Breast epithelium (tissue), 4 donors: ENCODE results near the gene ZNF503. TPM values are rescaled to one million over a fixed set of nuclear protein-coding genes. Genes with fewer than 3 reads are reported as not detected.
A peak's percentile ranks its signal among the peaks of the same experiment; 100 is the strongest.

Experiments used
- DNase-seq, 2 donors: peaks; one replicate each; pipeline ENCODE4 v3.0.0-alpha.2; 2019; ENCODE audit warnings: low spot score in 2 of 2
- H3K27ac ChIP-seq, 2 donors: fragments of 200-600 bp; sonication (generic) in 1 of 2; one replicate each; pipeline ENCODE4 v1.5.1; 2016 to 2019; ENCODE audit warnings: mild to moderate bottlenecking in 1 of 2
- H3K27me3 ChIP-seq, 2 donors: fragments of 200-600 bp; sonication (generic) in 1 of 2; one replicate each; pipeline versions ENCODE4 v1.5.1 to v1.6.0; 2017 to 2019; ENCODE audit warnings: control low read depth in 1 of 2, mild to moderate bottlenecking in 1 of 2
- H3K36me3 ChIP-seq: fragments of 200-600 bp; one replicate; pipeline ENCODE4 v1.5.1; 2019
- H3K4me1 ChIP-seq, 2 donors: fragments of 200-600 bp; sonication (generic); one replicate each; pipeline ENCODE4 v1.5.1; 2016 to 2019; ENCODE audit warnings: control low read depth in 1 of 2
- H3K4me3 ChIP-seq, 3 donors: fragments of 200-600 bp; sonication (generic); 1 replicate in 2 of 3; 2 replicates in 1 of 3; pipeline ENCODE4 v1.5.1; 2016 to 2019; ENCODE audit warnings: mild to moderate bottlenecking in 3 of 3, moderate library complexity in 2 of 3
- H3K9me3 ChIP-seq, 2 donors: fragments of 200-600 bp; sonication (generic) in 1 of 2; one replicate each; pipeline ENCODE4 v1.5.1; 2016 to 2019; ENCODE audit warnings: control low read depth in 1 of 2
- POLR2A ChIP-seq: fragments of 450-650 bp; IDR thresholded peaks from one replicate; pipeline ENCODE4 v1.6.1; 2016; ENCODE audit warnings: antibody characterized with exemption, mild to moderate bottlenecking, moderate library complexity
- POLR2AphosphoS5 ChIP-seq, 3 donors: sonication (generic); formaldehyde crosslinking; IDR thresholded peaks; one replicate each; pipeline ENCODE4 v1.6.1; 2017; ENCODE audit warnings: antibody characterized with exemption in 3 of 3
- intact Hi-C: fragments of 100-400 bp; cut with DNase I; formaldehyde crosslinking; loops from one replicate; pipeline ENCODE4 v1.15.1; 2023; ENCODE audit warnings: low total_unique reads
- total RNA-seq, 3 donors: library from RNA; depleted of rRNA; stranded (reverse); fragments of >200 nt; gene quantifications; one replicate each; pipeline ENCODE4 v1.1.0, GENCODE V29; 2016
- TF ChIP-seq, protein P1 (sequence below), 3 donors: fragments of 450-650 bp; IDR thresholded peaks; one replicate each; pipeline ENCODE4 v1.5.1; 2016 to 2017; ENCODE audit warnings: antibody characterized with exemption in 3 of 3, mild to moderate bottlenecking in 3 of 3, moderate library complexity in 3 of 3

ZNF503 gene
- total RNA-seq, 3 donors from 2014 or later, result 3.6 to 10.9 (median 7.6) TPM

DNA sequence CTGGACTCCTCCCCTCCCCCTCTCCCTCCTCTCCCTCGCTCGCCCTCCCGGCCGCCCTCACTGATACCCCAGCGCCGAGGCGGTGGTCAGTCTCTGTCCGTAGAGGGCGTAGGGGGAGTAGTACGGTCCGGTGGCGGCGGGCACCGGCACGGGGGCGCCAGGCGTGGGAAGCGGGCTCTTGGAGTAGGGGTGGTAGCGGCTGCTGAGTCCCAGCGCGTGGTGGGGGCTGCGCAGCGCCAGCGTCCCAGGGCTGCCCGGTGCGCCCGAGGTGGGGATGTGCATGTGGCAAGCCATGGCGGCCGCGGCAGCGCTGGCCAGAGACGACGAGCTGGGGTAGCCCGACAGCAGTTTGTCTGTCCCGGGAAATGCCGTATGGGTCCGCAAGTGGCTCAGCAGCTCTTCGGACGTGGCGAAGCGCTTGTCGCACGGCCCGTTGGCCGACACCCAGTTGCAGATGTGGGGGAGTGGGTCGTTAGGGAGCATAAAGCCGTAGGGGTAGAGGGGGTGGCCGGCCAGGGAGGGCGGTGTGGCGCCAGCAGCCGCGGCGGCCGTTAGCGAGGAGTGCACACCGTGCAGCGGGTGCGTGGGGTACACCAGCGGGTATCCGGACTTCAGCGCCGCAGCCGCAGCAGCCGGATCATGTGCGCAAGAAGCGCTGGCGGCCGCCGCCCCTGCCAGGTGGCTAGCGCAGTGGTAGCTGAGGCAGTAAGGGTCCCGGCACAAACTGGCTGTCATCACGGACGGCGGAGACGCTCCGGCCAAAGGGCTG is 2.7 kb downstream of the ZNF503 start:
- no peaks in the 10 kb centered on the region for H3K36me3 ChIP-seq
- H3K9me3 ChIP-seq, result no peaks in the 10 kb centered on the region
- DNase-seq, result no peak
- H3K4me3 ChIP-seq, result peak overlapping the region; percentile 80 to 82 (median 81)
- TF ChIP-seq, protein P1, sequence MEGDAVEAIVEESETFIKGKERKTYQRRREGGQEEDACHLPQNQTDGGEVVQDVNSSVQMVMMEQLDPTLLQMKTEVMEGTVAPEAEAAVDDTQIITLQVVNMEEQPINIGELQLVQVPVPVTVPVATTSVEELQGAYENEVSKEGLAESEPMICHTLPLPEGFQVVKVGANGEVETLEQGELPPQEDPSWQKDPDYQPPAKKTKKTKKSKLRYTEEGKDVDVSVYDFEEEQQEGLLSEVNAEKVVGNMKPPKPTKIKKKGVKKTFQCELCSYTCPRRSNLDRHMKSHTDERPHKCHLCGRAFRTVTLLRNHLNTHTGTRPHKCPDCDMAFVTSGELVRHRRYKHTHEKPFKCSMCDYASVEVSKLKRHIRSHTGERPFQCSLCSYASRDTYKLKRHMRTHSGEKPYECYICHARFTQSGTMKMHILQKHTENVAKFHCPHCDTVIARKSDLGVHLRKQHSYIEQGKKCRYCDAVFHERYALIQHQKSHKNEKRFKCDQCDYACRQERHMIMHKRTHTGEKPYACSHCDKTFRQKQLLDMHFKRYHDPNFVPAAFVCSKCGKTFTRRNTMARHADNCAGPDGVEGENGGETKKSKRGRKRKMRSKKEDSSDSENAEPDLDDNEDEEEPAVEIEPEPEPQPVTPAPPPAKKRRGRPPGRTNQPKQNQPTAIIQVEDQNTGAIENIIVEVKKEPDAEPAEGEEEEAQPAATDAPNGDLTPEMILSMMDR (IDR thresholded peaks at IDR 0.05), result no peak
- TF ChIP-seq POLR2A (no peak), POLR2AphosphoS5 (IDR thresholded peaks at IDR 0.05) (no peak)
- H3K4me1 ChIP-seq, result peaks cover 0 to 2% of the 10 kb centered on the region in 2 donors
- H3K27me3 ChIP-seq, result peaks cover 0 to 8% of the 10 kb centered on the region in 2 donors
- intact Hi-C loops, result loop anchor here (5.0 kb wide), 1 partner anchor 633 kb away; no protein-coding TSS in a partner anchor
- H3K27ac ChIP-seq, result peak overlapping the region; percentile 94

DNA sequence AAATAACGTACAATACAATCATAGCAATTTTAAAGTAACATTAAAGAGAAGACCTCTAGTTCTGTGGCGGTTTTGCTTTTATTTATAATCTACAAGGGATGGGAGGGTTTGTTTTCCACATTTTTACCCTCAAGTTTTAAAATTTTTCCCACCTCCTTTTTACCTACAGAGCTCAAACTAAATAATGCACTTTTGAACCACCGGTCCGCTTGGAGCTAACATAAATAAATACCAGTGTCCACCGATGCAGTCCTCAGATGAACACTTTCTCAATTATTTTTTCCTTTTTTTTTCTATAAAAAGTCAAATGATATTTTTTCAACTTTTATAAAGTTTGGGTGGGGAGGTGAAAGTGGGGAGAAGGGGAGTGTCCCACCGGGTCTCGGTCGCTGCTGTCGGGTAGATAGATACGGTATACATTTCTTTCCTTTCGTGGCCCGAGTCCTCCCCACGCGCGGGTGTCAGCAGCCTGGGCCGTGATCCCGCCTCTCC is 3.3 kb downstream of the ZNF503 start:
- no peak for DNase-seq
- H3K27ac ChIP-seq, result peak overlapping the region; percentile 94
- intact Hi-C loops, result loop anchor here (5.0 kb wide), 1 partner anchor 634 kb away; no protein-coding TSS in a partner anchor
- no peaks in the 10 kb centered on the region for H3K36me3 ChIP-seq
- peaks cover 0 to 2% of the 10 kb centered on the region in 2 donors for H3K4me1 ChIP-seq
- no peaks in the 10 kb centered on the region for H3K9me3 ChIP-seq
- no peak for TF ChIP-seq POLR2A
- peak overlapping the region; percentile 80 to 82 (median 81) for H3K4me3 ChIP-seq
- peaks cover 0 to 8% of the 10 kb centered on the region in 2 donors for H3K27me3 ChIP-seq

DNA sequence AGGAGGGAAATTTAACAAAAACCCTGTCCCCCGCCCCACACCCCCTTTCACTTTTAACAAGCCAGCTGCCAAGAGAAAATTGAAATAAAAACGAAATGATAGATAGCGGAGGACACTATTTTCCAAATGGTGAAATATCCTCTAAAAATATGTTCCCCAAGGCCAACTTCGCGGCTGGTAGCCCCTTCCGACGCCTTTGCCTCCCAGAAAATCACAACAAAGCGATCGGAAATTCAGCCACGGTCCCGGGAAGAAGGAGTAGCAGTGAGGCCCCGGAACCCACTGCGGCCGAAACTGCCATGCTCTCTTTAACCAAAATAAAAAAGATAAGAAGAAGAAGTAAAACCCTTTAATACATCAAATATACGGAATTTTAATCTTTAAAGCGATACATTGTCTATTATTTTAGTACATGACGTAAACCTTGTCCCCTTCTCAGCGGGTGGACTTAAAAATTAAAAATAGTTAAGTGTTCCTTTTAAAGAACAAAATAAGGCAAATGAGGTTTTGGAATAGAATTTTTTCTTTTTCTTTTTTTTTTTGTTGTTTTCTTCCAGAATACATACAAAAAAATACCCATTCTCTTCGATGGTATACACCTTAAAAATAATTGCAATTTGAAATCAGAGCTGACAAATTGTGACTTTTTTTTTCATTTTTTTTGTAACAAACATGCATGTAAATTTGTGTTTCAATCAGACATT is 3.9 kb downstream of the ZNF503 start:
- DNase-seq, result no peak
- intact Hi-C loops, result loop anchor here (5.0 kb wide), 1 partner anchor 635 kb away; no protein-coding TSS in a partner anchor
- H3K9me3 ChIP-seq, result no peaks in the 10 kb centered on the region
- H3K27me3 ChIP-seq, result peaks cover 0 to 8% of the 10 kb centered on the region in 2 donors
- peak overlapping the region; percentile 66 to 82 (median 80) for H3K4me3 ChIP-seq
- peaks cover 0 to 2% of the 10 kb centered on the region in 2 donors for H3K4me1 ChIP-seq
- peak overlapping the region; percentile 91 to 94 for H3K27ac ChIP-seq
- no peaks in the 10 kb centered on the region for H3K36me3 ChIP-seq
- TF ChIP-seq POLR2A, result no peak
- TF ChIP-seq, protein P1 (IDR thresholded peaks at IDR 0.05), result no peak
- no peak for TF ChIP-seq POLR2AphosphoS5 (IDR thresholded peaks at IDR 0.05)

DNA sequence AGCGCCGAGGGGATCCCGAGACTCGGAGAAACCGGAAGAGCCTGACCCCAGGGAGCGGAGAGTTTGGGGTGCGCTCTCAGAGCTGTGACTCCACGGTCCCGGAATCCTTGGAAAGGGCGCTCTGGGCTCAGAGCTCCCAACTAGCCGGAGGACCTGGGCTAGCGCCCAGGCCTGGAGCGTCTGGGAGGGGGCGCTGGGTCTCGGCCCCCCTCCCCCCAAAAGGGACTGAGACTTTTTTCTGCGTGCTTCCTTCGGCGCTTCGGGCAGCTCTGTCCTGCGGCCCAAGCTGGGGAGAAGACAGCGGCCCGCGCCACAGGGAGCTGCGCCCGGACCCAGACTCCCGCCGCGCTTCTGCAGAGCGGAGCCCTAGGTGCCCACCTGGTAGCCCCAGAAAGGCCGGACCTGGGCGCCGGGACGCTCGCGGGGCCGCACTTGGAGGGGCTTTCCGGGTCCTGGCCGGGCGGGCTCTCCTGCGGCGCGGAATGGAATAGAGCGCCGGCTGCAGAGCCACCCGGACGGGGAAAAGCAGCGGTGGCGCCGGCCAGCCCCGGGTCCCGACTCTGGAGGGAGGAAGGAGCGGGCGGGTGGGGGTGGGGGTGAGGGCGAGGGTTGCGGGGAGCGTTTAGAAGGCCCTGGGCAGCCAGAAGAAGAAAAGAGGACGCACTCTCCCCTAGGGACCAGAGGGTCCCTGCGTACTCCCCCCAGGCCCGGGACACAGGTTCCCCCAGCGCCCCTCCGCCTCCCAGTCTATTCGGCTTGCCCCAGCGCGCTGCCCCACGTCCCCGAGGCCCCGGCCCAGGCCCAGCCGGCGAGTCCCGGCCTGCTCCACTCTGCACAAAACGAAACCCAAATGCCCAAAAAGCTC is 4.7 kb downstream of the ZNF503 start:
- no peak for TF ChIP-seq POLR2A
- TF ChIP-seq, protein P1 (IDR thresholded peaks at IDR 0.05), result no peak
- TF ChIP-seq POLR2AphosphoS5 (IDR thresholded peaks at IDR 0.05), result no peak
- Histone ChIP-seq H3K36me3 (no peaks in the 10 kb centered on the region), H3K4me3 (peak overlapping the region; percentile 66 to 82 (median 80)), H3K27ac (peak overlapping the region; percentile 91 to 94), H3K27me3 (peaks cover 0 to 8% of the 10 kb centered on the region in 2 donors), H3K4me1 (peaks cover 0 to 2% of the 10 kb centered on the region in 2 donors), H3K9me3 (no peaks in the 10 kb centered on the region)
- intact Hi-C loops, result loop anchor here (5.0 kb wide), 1 partner anchor 635 kb away; no protein-coding TSS in a partner anchor
- DNase-seq, result no peak
